GM12875 (cell line): Measurements from ENCODE around the gene TRMT1.

Source experiments
- H3K4me3 ChIP-seq: one replicate; pipeline ENCODE4 v1.5.1; 2011; ENCODE audit warnings: low read depth, low read length, control low read depth
- TF ChIP-seq, protein P1 (sequence below): IDR thresholded peaks from 2 replicates; pipeline ENCODE4 v1.5.1; 2011; ENCODE audit warnings: low read depth, mild to moderate bottlenecking, control low read depth, inconsistent platforms, low read length, moderate library complexity, borderline replicate concordance; ENCODE audit not compliant: insufficient read depth

TRMT1 gene

DNA sequence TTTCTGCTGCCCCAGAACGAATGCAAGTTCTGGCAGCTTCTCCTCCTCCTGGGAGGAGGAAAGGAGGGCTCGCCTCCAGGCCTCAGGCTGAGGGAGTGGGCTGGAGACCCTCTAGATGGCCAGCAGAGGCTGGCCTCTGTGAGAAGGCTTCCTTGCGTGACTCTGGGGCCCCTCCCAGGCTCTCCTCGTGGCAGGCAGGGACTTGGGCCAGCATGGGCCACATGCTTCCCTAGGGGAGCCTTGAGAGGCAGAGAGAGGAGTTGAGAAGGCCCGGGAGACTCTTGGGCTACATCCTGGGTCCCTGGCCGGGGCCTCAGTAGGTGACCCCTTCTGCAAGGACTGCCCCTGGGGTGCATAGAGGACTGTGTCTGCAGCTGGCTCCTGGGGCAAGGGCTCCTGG, 39.8 kb downstream of the TRMT1 start:
- TF ChIP-seq, protein P1, sequence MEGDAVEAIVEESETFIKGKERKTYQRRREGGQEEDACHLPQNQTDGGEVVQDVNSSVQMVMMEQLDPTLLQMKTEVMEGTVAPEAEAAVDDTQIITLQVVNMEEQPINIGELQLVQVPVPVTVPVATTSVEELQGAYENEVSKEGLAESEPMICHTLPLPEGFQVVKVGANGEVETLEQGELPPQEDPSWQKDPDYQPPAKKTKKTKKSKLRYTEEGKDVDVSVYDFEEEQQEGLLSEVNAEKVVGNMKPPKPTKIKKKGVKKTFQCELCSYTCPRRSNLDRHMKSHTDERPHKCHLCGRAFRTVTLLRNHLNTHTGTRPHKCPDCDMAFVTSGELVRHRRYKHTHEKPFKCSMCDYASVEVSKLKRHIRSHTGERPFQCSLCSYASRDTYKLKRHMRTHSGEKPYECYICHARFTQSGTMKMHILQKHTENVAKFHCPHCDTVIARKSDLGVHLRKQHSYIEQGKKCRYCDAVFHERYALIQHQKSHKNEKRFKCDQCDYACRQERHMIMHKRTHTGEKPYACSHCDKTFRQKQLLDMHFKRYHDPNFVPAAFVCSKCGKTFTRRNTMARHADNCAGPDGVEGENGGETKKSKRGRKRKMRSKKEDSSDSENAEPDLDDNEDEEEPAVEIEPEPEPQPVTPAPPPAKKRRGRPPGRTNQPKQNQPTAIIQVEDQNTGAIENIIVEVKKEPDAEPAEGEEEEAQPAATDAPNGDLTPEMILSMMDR: no peak
- no peak overlapping the region for H3K4me3 ChIP-seq

DNA sequence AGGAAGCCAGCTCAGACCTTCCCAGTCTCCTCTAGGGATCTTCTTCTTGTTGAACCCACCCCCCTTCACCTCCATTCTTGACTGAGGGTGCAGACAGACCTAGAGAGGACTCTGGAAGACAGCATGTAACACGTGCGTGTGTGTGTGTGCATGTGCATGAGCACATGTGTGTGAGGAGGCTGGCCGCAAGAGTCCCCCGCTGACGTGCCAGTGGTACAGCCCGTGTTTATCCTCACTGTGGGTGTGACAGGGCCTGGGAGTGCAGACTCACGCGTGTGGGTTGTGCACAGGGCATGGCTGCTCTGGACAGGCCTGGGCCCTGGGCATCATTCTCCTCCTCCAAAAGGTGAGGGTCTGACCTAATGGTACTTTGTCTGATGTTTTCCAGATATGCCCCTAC, 40.2 kb downstream of the TRMT1 start:
- no peak overlapping the region for H3K4me3 ChIP-seq
- TF ChIP-seq, protein P1: no peak

GRCh38 chr19:13074378-13074777, 42.2 kb downstream of the TRMT1 start:
- TF ChIP-seq, protein P1: no peak
- H3K4me3 ChIP-seq: no peak overlapping the region

DNA sequence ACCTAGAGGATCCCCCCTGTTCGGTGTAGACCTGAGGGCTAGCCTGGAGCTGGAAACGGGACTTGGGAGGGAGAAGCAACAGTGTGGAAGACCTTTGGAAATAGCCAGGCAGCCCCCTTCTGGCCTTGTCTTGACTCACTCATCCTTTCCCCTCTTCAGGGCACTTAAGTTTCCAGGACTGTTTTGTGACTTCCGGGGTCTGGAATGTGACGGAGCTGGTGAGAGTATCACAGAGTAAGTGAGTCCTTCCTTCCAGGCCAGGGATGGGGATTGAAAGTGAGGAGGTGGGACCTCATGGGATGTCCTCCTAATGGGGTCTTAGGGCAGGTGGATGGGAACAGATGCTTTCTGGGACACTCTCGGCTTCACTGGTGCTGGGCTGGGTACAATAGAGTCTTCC, 43.3 kb downstream of the TRMT1 start:
- TF ChIP-seq, protein P1: no peak
- H3K4me3 ChIP-seq: no peak overlapping the region

GRCh38 chr19:13072188-13072908, 44.2 kb downstream of the TRMT1 start:
- H3K4me3 ChIP-seq: no peak overlapping the region
- TF ChIP-seq, protein P1: no peak

GRCh38 chr19:13071444-13072187, 44.9 kb downstream of the TRMT1 start:
- TF ChIP-seq, protein P1: no peak

More at GRCh38 chr19:13071444-13072187, 44.9 kb downstream of the TRMT1 start:
- H3K4me3 ChIP-seq: no peak overlapping the region
